NB4 (cell line): ENCODE data around the gene LPO.

Experiments used
- DNase-seq: peaks from one replicate; pipeline ENCODE4 v3.0.0; 2010; ENCODE audit warnings: low read depth
- H3K4me3 ChIP-seq: one replicate; pipeline ENCODE4 v1.5.1; 2011; ENCODE audit warnings: mild to moderate bottlenecking, low read depth, low read length, moderate library complexity
- MYC ChIP-seq: IDR thresholded peaks from 2 replicates; pipeline ENCODE4 v1.6.1; 2011; ENCODE audit warnings: low read depth, low read length
- POLR2A ChIP-seq: IDR thresholded peaks from 2 replicates; pipeline ENCODE4 v1.6.1; 2011; ENCODE audit warnings: mild to moderate bottlenecking; ENCODE audit not compliant: insufficient read length; ENCODE audit errors: extremely low read depth
- TF ChIP-seq, protein P1 (sequence below): IDR thresholded peaks from 2 replicates; pipeline ENCODE4 v1.6.1; 2011; ENCODE audit warnings: low read depth, low read length
- TF ChIP-seq, protein P2 (sequence below): IDR thresholded peaks from one replicate; pipeline ENCODE4 v1.5.1; 2012; ENCODE audit warnings: low read depth, low read length

Gene LPO

DNA sequence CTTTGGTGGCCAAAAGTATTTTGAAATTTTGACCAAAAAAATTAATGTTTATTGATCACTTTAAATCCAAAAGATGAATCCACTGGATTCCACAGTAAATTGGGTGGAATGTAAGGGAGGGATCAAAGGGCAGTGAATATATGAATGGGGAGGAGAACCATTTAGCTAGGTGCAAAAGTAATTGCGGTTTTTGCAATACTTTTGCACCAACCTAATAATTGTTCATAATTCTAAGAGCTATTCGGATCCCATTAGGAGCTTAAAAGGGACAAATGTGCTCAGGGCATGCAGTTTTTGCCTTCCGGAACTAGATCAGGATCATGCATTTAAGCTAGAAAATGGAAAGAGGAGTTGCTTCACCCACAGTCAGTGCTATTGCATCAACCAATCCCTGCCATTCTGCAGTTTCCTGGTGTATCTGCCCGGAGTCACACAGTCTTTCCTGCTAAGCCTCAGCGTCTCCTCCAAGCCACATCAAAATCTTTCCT lies at the start of gene LPO:
Gene LPO (plus strand): TSS at position 438 of the 488 bp plus-strand sequence. CDS start 4,396 bp downstream, outside the sequence.
- no peak for DNase-seq
- no peak within 1 kb of the TSS for H3K4me3 ChIP-seq
- TF ChIP-seq POLR2A (no peak), MYC (no peak)
- TF ChIP-seq, protein P1, sequence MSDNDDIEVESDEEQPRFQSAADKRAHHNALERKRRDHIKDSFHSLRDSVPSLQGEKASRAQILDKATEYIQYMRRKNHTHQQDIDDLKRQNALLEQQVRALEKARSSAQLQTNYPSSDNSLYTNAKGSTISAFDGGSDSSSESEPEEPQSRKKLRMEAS: no peak
- TF ChIP-seq, protein P2, sequence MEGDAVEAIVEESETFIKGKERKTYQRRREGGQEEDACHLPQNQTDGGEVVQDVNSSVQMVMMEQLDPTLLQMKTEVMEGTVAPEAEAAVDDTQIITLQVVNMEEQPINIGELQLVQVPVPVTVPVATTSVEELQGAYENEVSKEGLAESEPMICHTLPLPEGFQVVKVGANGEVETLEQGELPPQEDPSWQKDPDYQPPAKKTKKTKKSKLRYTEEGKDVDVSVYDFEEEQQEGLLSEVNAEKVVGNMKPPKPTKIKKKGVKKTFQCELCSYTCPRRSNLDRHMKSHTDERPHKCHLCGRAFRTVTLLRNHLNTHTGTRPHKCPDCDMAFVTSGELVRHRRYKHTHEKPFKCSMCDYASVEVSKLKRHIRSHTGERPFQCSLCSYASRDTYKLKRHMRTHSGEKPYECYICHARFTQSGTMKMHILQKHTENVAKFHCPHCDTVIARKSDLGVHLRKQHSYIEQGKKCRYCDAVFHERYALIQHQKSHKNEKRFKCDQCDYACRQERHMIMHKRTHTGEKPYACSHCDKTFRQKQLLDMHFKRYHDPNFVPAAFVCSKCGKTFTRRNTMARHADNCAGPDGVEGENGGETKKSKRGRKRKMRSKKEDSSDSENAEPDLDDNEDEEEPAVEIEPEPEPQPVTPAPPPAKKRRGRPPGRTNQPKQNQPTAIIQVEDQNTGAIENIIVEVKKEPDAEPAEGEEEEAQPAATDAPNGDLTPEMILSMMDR: no peak

DNA sequence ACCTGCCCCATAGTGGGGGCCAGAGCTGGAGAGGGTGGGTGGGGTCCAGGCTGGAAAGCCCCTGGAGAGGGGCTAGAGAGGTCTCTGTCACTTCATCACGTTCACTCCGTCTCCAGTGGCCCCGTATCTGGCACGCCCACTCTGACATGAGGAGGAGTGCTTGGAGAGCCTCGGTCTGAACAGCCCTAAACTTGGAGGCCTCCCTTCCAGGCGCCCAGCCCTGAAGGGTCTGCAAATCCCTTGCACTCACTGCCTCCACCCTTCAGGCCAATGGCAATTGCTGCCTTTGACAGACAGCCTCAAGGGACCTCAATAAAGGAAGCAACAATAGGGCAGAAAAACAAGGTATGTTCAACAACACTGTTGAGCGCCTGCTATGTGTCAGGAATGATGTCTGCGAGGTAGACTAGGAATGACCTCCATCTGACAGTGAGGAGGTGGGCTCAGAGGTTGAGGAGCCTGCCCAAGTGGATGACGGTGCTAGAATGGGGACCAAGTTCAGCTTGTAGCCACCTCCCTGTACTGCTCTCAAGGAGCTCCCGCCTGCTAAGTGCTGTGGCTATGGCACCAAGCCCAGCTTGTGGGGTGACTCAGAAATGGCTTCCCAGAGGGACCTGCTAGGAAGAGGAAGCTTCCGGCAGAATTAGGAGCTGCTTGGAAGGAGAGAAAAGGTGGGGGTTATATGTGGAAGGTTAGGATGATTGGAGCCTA lies 48.8 kb upstream of the LPO start:
- TF ChIP-seq POLR2A (no peak), MYC (no peak)
- TF ChIP-seq, protein P2: no peak
- TF ChIP-seq, protein P1: no peak
- no peak overlapping the region for H3K4me3 ChIP-seq
- peak; percentile 64 for DNase-seq

DNA sequence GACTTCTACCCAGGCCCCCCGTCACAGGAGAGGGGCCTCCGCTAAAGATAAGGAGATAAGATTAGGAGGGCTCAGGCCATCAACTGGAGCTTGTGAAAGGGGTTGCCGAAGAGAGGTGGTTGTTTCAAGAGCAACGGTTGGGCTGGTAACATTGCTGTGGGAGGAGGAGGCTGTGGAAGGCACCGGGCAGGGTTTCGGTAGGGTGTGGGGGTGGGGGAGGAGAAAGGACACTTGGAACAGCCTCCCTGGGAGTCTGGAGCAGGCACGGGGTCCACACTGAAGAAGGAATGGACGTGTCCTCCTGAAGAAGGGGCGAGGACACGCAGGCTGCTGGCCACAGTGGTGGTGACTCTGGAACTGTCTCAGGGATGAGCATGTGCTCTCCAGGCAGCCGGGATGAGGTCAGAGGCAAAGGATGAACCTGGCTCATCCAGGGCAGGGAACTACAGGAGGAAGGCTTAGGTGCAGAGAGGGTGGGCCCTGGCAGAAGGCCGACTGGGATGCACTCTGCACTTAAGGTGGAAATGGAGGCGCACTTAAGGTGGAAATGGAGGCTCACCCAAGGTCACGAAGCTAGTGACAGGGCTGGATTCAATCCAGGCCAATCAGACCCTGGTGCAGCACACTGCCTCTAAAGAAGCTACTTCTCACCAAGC lies 47.0 kb upstream of the LPO start:
- no peak for TF ChIP-seq MYC
- TF ChIP-seq, protein P2: no peak
- TF ChIP-seq, protein P1: no peak
- no peak for TF ChIP-seq POLR2A
- peak; percentile 28 for DNase-seq

DNA sequence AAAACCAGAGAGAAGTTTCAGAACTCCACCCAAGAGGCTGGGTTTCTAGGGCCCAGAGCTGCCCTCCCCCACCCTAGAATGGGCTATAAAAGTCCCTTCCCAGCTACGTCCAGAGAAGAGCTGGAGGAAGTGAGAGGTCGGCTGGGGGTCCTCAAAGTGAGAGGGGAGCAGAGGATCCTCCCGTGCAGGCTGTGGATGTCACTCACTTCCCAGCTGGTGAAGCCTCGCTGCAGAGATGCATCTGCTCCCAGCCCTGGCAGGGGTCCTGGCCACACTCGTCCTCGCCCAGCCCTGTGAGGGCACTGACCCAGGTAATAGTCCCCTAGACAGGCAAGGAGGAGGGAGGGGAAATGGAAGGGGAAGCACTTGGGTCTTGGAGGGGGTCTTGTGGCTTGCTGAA lies 45.8 kb upstream of the LPO start, which contains the start of gene EPX:
Gene EPX (plus strand): TSS at position 115 of the 400 bp plus-strand sequence. CDS start 121 bp downstream, at position 236.
- DNase-seq: peak; percentile 14
- no peak within 1 kb of the TSS for H3K4me3 ChIP-seq
- TF ChIP-seq MYC (no peak), POLR2A (no peak)
- TF ChIP-seq, protein P1: no peak
- TF ChIP-seq, protein P2: no peak

More for the DNA sequence above, 47.0 kb upstream of the LPO start:
- no peak overlapping the region for H3K4me3 ChIP-seq

DNA sequence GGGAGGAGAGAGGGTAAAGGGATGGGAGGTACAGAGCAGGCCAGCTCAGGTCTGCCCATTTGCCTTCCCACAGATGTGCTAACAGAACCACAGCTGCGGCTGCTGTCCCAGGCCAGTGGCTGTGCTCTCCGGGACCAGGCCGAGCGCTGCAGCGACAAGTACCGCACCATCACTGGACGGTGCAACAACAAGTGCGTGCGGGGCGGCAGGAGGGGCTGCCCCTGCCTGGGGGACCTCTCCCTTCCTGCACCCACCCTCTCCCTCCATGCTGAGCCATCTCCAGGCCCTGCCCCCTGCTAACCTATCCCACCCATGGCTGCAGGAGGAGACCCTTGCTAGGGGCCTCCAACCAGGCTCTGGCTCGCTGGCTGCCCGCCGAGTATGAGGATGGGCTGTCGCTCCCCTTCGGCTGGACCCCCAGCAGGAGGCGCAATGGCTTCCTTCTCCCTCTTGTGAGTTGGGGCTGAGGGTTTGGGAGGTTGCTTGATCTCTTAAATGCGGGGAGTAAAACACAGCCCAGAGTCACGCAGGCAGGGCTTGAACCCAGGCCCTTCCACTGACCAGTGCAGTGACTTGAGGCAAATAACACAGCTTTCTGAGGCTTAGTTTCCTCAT lies 44.6 kb upstream of the LPO start:
- DNase-seq: no peak
- H3K4me3 ChIP-seq: no peak overlapping the region

More for the DNA sequence above, 44.6 kb upstream of the LPO start:
- TF ChIP-seq MYC (no peak), POLR2A (no peak)
- TF ChIP-seq, protein P1: no peak
- TF ChIP-seq, protein P2: peak; percentile 23
